HFFc6 (cell line): ENCODE results near the gene OR51E1. TPM values are rescaled to one million over a fixed set of nuclear protein-coding genes. Genes with fewer than 3 reads are reported as not detected.
A peak's percentile ranks its signal among the peaks of the same experiment; 100 is the strongest.

ENCODE experiments used
- DNase-seq: peaks from one replicate; pipeline ENCODE4 v3.0.0-alpha.2; 2018
- H3K27ac Mint-ChIP-seq: 2 replicates; pipeline ENCODE4 v1.8.0; 2020; ENCODE audit warnings: mild to moderate bottlenecking, mixed read lengths
- H3K27me3 Mint-ChIP-seq: 2 replicates; pipeline ENCODE4 v1.8.0; 2021; ENCODE audit warnings: mild to moderate bottlenecking, moderate library complexity, mixed read lengths; ENCODE audit not compliant: insufficient read depth
- H3K36me3 Mint-ChIP-seq: 2 replicates; pipeline ENCODE4 v1.8.0; 2021; ENCODE audit warnings: low read depth, mixed read lengths
- H3K4me1 Mint-ChIP-seq: 2 replicates; pipeline ENCODE4 v1.8.0; 2020; ENCODE audit warnings: low read depth, mixed read lengths
- H3K4me3 Mint-ChIP-seq: 2 replicates; pipeline ENCODE4 v1.8.0; 2020; ENCODE audit warnings: mild to moderate bottlenecking, moderate library complexity, mixed read lengths
- H3K9me3 Mint-ChIP-seq: 2 replicates; pipeline ENCODE4 v1.8.0; 2020; ENCODE audit warnings: mild to moderate bottlenecking, mixed read lengths
- CTCF ChIP-seq: fragments of 200-600 bp; sonication (generic); IDR thresholded peaks from 2 replicates; pipeline ENCODE4 v1.5.0; 2021; ENCODE audit warnings: antibody characterized with exemption, mild to moderate bottlenecking
- total RNA-seq, 6 experiments: library from RNA; stranded (reverse); fragmentation: NEBNext Ultra II Directional; extraction: Animal tissue kit (Norgen Biotek cat#: 25700); gene quantifications; 2 replicates in 1 of 6; 3 replicates in 5 of 6; pipeline ENCODE4 v1.2.3, GENCODE V29; 2021

The OR51E1 gene
- total RNA-seq, 6 experiments from 2014 or later, result not detected

GRCh38 chr11:4610258-4610935 lies 33.4 kb upstream of the OR51E1 start:
- TF ChIP-seq CTCF, result no peak
- Mint-ChIP-seq H3K4me1 (peaks cover 38% of the 10 kb centered on the region), H3K36me3 (no peaks in the 10 kb centered on the region), H3K27ac (peak overlapping the region; percentile 73), H3K27me3 (no peaks in the 10 kb centered on the region; the same call in 1 of the 2 replicates), H3K4me3 (peak overlapping the region; percentile 86), H3K9me3 (no peaks in the 10 kb centered on the region)
- peak; percentile 16 for DNase-seq

- DNase-seq, result no peak
- Mint-ChIP-seq H3K4me1 (peaks cover 26% of the 10 kb centered on the region), H3K27me3 (peaks cover 1% of the 10 kb centered on the region; the same call in 1 of the 2 replicates), H3K4me3 (no peak overlapping the region), H3K27ac (no peak overlapping the region), H3K9me3 (no peaks in the 10 kb centered on the region), H3K36me3 (no peaks in the 10 kb centered on the region)
- no peak for TF ChIP-seq CTCF
Observed at GRCh38 chr11:4611986-4612385, 31.8 kb upstream of the OR51E1 start.

DNA sequence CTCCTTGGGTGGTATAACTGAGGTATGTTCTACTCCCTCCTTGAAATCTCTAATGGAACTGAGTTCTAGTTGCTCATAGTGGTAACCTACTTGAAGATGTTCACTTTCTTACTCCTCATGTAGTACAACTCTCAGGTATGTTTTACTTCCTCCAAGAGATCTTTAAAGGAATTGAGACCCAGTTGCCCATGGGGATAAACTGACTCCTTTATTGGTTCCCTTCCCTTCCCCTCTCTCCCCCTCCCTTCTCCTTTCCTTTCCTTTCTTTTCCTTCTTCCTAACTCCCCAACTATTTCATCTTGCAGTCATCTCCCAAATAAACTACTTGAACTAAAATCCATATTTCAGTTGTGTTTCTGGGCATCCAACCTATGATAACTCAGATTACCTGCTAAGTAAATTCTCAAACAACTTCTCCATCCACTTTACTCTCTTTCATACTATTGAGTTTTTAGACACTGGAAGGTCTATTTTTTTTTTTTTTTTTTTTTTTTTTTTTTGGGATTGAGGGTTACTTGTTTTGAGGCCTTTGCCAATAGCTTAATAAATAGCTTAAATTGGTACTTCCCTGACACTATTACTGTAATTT lies 27.8 kb upstream of the OR51E1 start:
- H3K4me1 Mint-ChIP-seq, result no peaks in the 10 kb centered on the region

GRCh38 chr11:4619514-4619913 lies 24.3 kb upstream of the OR51E1 start:
- no peak overlapping the region for H3K4me3 Mint-ChIP-seq
- no peak for DNase-seq

More for the DNA sequence above, 27.8 kb upstream of the OR51E1 start:
- DNase-seq, result no peak
- Mint-ChIP-seq H3K27me3 (peaks cover 1% of the 10 kb centered on the region; the same call in 1 of the 2 replicates), H3K36me3 (no peaks in the 10 kb centered on the region), H3K9me3 (no peaks in the 10 kb centered on the region), H3K4me3 (no peak overlapping the region), H3K27ac (no peak overlapping the region)
- TF ChIP-seq CTCF, result no peak

More at GRCh38 chr11:4619514-4619913, 24.3 kb upstream of the OR51E1 start:
- Mint-ChIP-seq H3K36me3 (no peaks in the 10 kb centered on the region), H3K4me1 (no peaks in the 10 kb centered on the region), H3K9me3 (no peaks in the 10 kb centered on the region), H3K27ac (no peak overlapping the region), H3K27me3 (peaks cover 3% of the 10 kb centered on the region)
- no peak for TF ChIP-seq CTCF
